ENCODE measurements around the gene NEK10. TPM values are rescaled to one million over a fixed set of nuclear protein-coding genes. Genes with fewer than 3 reads are reported as not detected.

Gene NEK10
- total and polyA plus RNA-seq, 2 donors (not counting 1 experiment from before 2014, with no cell fraction given): 0.49 to 0.55 TPM

DNA sequence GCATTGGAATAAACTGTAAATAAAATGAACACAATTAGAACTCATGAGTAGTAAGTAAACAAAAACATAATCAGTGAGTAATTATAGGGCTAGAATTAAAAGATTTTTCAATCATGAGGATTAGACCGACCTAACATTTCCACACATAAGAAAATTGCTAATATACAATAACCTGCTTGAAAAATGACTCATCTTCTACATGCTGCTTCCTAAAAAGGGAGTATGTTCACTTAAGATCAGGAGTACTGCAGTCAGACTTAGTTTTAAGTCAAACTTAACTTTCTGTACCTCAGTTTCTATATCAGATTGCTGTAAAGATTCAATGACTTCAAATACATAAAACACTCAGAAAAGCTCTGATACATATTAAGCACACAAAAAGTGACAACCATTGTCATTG lies 22.6 kb upstream of the NEK10 start:
- no peak for ATAC-seq (ENCODE audit: low read depth)
- H3K4me2 ChIP-seq (replicated peaks; ENCODE audit: low read depth, low read length, poor library complexity, severe bottlenecking): no peak overlapping the region
- no peaks in the 10 kb centered on the region for H4K20me1 ChIP-seq (ENCODE audit: control insufficient read depth, insufficient read depth, low read length, poor library complexity, severe bottlenecking)
- H3K27me3 ChIP-seq (replicated peaks in 1 of 4; ENCODE audit: control extremely low read depth in 1 of 4, control insufficient read depth in 3 of 4, insufficient read depth in 4 of 4, low read length in 3 of 4): no peaks in the 10 kb centered on the region
- H3K27ac ChIP-seq (ENCODE audit: low read length in 2 of 2): no peak overlapping the region
- H3K9ac ChIP-seq (ENCODE audit: low read length): no peak overlapping the region
- no peaks in the 10 kb centered on the region for H3K9me3 Mint-ChIP-seq (ENCODE audit: insufficient read depth)
- WGBS (ENCODE audit: insufficient coverage): no CpG with 5 or more reads among the region's 1 CpG
- POLR2A ChIA-PET: no interaction called here
- H3K4me3 Mint-ChIP-seq: no peak overlapping the region
- no peaks in the 10 kb centered on the region for H3K4me1 ChIP-seq (ENCODE audit: control insufficient read depth in 2 of 2, insufficient read depth in 2 of 2, low read length in 2 of 2)
- CTCF ChIA-PET: no interaction called here
- H3K27ac Mint-ChIP-seq: no peak overlapping the region
- H3K36me3 ChIP-seq (replicated peaks in 1 of 2; ENCODE audit: control extremely low read depth in 1 of 2, control insufficient read depth in 1 of 2, extremely low read depth in 1 of 2, insufficient read depth in 2 of 2, low read length in 1 of 2): peaks cover 14 to 44% of the 10 kb centered on the region in 2 experiments
- DNase-seq: no peak
- intact Hi-C loops (cut with micrococcal nuclease): no loop called here
- no peak overlapping the region for H2AFZ ChIP-seq (ENCODE audit: insufficient read depth, low read depth, low read length, poor library complexity, severe bottlenecking)
- no peaks in the 10 kb centered on the region for H3K27me3 Mint-ChIP-seq
- H3K4me3 ChIP-seq (ENCODE audit: control extremely low read depth in 1 of 5, extremely low read depth in 1 of 5, insufficient read depth in 1 of 5, low read depth in 2 of 5, low read length in 4 of 5): no peak overlapping the region
- TF ChIP-seq, protein P1, sequence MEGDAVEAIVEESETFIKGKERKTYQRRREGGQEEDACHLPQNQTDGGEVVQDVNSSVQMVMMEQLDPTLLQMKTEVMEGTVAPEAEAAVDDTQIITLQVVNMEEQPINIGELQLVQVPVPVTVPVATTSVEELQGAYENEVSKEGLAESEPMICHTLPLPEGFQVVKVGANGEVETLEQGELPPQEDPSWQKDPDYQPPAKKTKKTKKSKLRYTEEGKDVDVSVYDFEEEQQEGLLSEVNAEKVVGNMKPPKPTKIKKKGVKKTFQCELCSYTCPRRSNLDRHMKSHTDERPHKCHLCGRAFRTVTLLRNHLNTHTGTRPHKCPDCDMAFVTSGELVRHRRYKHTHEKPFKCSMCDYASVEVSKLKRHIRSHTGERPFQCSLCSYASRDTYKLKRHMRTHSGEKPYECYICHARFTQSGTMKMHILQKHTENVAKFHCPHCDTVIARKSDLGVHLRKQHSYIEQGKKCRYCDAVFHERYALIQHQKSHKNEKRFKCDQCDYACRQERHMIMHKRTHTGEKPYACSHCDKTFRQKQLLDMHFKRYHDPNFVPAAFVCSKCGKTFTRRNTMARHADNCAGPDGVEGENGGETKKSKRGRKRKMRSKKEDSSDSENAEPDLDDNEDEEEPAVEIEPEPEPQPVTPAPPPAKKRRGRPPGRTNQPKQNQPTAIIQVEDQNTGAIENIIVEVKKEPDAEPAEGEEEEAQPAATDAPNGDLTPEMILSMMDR (IDR thresholded peaks at IDR 0.05): no peak
- no peak for TF ChIP-seq EZH2 (IDR thresholded peaks at IDR 0.05; ENCODE audit: borderline replicate concordance, insufficient read depth, low read depth, low read length, poor library complexity, severe bottlenecking)
- no peaks in the 10 kb centered on the region for H3K4me1 Mint-ChIP-seq
- H3K79me2 ChIP-seq (ENCODE audit: control insufficient read depth, insufficient read depth, low read length): no peaks in the 10 kb centered on the region
- H3K9me3 ChIP-seq (ENCODE audit: control extremely low read depth in 1 of 3, control insufficient read depth in 2 of 3, insufficient read depth in 1 of 3, low read length in 2 of 3): no peaks in the 10 kb centered on the region

DNA sequence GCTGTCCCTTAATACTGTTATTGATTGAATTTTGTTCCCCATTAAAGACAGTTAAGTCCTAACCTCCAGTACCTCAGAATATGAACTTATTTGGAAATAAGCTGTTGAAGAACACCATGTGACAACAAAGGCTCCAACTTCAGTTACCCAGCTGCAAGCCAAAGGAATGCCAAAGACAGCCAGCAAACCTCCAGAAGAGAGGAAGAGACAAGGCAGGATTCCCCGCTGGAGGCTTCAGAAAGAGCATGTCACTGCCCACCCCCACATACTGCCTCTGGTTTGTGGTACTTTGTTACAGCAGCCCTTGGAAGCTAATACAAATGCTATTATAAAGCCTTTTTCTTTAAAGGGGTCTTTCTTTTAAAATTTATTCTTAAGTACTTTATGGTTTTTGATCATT lies 18.4 kb upstream of the NEK10 start:
- Histone ChIP-seq H3K4me1 (ENCODE audit: control insufficient read depth in 2 of 2, insufficient read depth in 2 of 2, low read length in 2 of 2) (no peaks in the 10 kb centered on the region), H3K36me3 (replicated peaks in 1 of 2; ENCODE audit: control extremely low read depth in 1 of 2, control insufficient read depth in 1 of 2, extremely low read depth in 1 of 2, insufficient read depth in 2 of 2, low read length in 1 of 2) (peaks cover 7 to 47% of the 10 kb centered on the region in 2 experiments), H4K20me1 (ENCODE audit: control insufficient read depth, insufficient read depth, low read length, poor library complexity, severe bottlenecking) (no peaks in the 10 kb centered on the region), H2AFZ (ENCODE audit: insufficient read depth, low read depth, low read length, poor library complexity, severe bottlenecking) (no peak overlapping the region), H3K9ac (ENCODE audit: low read length) (no peak overlapping the region), H3K27me3 (replicated peaks in 1 of 4; ENCODE audit: control extremely low read depth in 1 of 4, control insufficient read depth in 3 of 4, insufficient read depth in 4 of 4, low read length in 3 of 4) (no peaks in the 10 kb centered on the region), H3K79me2 (ENCODE audit: control insufficient read depth, insufficient read depth, low read length) (no peaks in the 10 kb centered on the region), H3K27ac (ENCODE audit: low read length in 2 of 2) (no peak overlapping the region), H3K9me3 (ENCODE audit: control extremely low read depth in 1 of 3, control insufficient read depth in 2 of 3, insufficient read depth in 1 of 3, low read length in 2 of 3) (no peaks in the 10 kb centered on the region), H3K4me2 (replicated peaks; ENCODE audit: low read depth, low read length, poor library complexity, severe bottlenecking) (no peak overlapping the region), H3K4me3 (ENCODE audit: control extremely low read depth in 1 of 5, extremely low read depth in 1 of 5, insufficient read depth in 1 of 5, low read depth in 2 of 5, low read length in 4 of 5) (no peak overlapping the region)
- no peak overlapping the region for H3K4me3 Mint-ChIP-seq
- H3K9me3 Mint-ChIP-seq (ENCODE audit: insufficient read depth): no peaks in the 10 kb centered on the region
- intact Hi-C loops (cut with micrococcal nuclease): no loop called here
- ATAC-seq (ENCODE audit: low read depth): no peak
- H3K27me3 Mint-ChIP-seq: no peaks in the 10 kb centered on the region
- H3K27ac Mint-ChIP-seq: no peak overlapping the region
- WGBS (ENCODE audit: insufficient coverage): no CpG with 5 or more reads among the region's 1 CpG
- POLR2A ChIA-PET: no interaction called here
- no peaks in the 10 kb centered on the region for H3K4me1 Mint-ChIP-seq
- DNase-seq: no peak
- TF ChIP-seq, protein P1 (IDR thresholded peaks at IDR 0.05): no peak
- TF ChIP-seq EZH2 (IDR thresholded peaks at IDR 0.05; ENCODE audit: borderline replicate concordance, insufficient read depth, low read depth, low read length, poor library complexity, severe bottlenecking): no peak
- CTCF ChIA-PET: no interaction called here

All from B cell (primary cell).